GM18873 (cell line): Measurements from ENCODE around the gene TMEM95.

Experiments used
- ATAC-seq: cut with Tn5 transposase; IDR thresholded peaks from one replicate; pipeline ENCODE4 v1.9.1; 2021; ENCODE audit warnings: mild to moderate bottlenecking, moderate library complexity, moderate number of reproducible peaks; ENCODE audit not compliant: unreplicated experiment, low FRiP score

TMEM95 gene

GRCh38 chr17:7355053-7355452, at the start of gene TMEM95:
Gene TMEM95 (plus strand): TSS chr17:7355156. CDS start chr17:7355205, 49 bp downstream.
- ATAC-seq = no peak

- peak; percentile 61 for ATAC-seq
Observed at GRCh38 chr17:7306911-7307685, 47.9 kb upstream of the TMEM95 start, which contains the start of gene EIF5A. Gene EIF5A (plus strand): TSS chr17:7307628. CDS start chr17:7309636, 2,008 bp downstream.

GRCh38 chr17:7307686-7308624, 47.0 kb upstream of the TMEM95 start:
- ATAC-seq = no peak

- no peak for ATAC-seq
Observed at GRCh38 chr17:7308625-7309433, 46.1 kb upstream of the TMEM95 start.

GRCh38 chr17:7309628-7310027, 45.3 kb upstream of the TMEM95 start:
- no peak for ATAC-seq

- ATAC-seq = no peak
Observed at GRCh38 chr17:7311110-7311705, 43.7 kb upstream of the TMEM95 start.

DNA sequence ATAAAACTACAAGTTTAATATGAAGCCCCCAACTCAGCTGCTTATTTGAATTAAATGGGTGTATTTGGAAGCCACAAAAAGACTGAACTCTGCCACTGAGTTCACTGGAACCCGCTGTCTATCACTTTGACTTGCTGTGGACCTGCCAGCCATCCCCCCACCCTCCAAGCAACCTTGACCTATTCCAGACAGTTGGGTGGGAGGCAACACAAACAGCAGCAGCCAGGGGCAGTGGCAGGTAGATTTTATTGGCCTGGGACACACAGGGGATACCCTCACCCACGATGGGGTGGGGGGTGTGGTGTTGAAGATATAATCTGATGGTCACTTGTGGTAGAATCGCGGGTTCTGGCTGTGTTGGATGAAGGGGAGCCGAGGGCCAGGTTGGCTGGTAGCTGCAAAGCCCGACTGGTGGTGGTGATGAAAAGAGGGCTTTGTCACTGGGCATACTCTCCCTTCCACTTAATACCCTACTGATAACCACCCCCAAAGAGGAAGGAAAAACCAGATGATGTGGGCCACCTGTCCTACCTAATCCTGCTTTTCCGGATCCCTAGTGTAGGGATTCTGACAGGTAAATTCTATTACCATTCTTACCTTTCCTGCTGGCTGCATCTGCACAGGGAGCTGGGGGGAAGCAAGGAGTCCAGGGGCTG, 42.4 kb upstream of the TMEM95 start:
- ATAC-seq = no peak

DNA sequence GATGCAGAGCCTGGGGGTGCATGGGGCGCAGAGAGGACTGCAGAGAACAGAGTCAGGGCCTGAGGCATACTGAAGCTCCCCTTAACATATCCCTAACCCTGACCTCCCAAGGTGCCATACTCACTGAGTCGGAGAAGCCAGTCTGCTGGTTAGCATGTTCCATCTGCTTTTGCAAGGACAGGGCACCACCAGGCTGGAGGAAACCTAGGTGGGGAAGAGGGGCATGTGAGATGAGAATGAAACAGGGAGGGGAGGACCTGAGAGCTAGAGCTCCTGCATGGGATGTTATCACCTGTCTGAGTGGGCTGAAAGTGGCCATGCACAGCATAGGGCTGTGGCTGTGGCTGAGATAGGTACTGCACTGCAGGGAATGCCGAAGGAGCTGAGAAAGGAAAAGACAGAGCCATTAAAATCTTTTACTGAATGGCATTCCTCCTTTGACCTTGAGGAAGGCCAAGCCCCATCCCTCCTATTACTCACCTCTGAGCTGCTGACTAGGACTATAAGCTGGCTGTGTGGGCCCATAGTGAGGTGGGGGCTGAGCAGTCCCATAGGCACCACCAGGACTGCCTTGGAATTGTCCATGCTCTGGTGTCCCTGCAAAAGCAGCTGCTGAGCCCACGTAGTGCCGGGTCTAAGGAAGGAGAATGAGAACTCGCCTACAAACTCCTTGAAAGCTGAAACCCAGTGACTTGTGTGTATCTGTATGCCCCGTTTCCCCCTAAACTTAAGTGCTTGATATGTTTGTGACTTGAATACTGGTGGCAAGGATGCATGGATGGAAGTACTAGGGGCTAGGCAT, 41.7 kb upstream of the TMEM95 start:
- no peak for ATAC-seq

DNA sequence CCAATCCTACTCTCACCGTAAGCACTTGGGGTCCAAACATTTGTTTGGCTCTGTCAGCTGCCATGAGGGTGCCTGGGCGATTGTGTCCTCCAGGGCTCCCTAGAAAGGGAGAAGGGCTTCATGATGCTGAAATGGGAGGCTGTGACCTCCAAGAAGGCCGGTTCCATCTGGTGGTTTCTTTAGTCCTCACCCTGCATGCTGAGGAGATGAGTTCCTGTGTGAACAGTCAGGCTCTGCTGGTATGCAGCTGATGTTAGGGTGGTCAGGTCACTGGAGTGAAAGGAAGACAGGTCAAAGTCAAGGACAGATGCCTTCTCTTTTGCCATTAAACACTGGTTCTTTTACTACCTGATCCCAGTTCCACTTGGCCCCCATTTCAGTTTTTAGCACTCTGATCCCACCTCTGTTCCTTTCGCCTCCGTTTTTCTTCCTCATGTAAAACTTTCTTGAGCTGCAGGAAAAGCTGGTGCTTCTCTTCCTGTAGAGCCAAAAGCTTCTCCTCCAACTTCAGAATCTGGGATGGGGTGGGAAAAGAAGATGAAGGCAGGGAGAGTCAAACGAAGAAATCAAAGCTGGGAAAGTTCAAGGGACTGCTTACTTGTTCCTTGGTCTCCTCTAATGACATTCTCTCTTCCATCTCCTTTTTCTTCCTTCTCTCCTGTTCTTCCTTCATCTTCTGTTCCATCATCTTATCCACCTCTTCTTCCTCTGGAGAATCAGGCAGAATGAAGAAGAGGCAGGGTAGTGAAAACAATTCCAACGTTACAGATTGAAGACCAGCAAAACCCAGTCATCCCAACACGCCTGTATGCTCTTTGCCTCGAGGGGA, 40.9 kb upstream of the TMEM95 start:
- no peak for ATAC-seq

DNA sequence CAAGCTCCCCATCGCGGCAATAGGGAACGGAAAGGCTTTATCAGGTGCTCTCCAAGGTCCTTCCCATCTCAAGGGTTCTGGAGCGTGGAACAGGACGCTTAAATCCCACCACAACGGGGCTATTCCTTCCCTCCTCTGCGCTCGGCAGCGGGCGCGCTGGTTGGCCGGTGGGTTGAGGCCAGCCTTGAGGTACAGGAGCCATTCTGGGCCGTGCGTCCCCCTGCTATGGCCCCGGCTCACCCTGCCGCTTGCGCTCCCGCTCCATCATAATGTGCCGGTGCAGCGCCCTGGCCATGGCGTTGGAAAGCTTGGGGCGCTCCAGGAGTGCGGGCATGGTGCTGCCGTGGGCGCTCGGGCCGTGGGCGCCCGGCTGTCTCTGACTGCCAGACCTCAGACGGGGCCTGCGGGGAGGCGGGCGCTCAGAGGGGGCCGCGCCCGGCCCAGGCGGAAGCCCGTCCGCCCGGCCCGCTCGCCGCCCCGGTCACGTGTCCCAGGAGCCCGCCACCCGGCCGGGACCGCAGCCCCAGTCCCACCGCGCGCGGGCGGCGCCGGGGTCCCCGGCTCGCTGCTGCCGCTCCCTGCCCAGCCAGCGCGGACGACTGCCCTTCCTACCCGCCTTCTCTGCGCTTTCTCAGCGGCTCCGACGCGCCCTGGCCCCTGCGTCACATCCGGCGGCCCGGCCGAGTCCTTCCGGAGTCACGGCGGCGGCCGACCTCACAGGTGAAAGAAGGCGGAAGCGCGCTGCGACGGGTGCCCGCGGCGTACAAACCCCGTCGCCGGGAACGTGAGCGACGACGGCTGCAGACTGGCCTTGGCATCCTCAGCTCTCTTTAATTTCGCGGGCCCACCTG, 40.0 kb upstream of the TMEM95 start, which contains the start of gene GPS2:
Gene GPS2, minus strand, starts transcription at position 642 of the 851 bp plus-strand sequence. Its CDS starts 308 bp downstream, at position 334.
- ATAC-seq = peak; percentile 41

DNA sequence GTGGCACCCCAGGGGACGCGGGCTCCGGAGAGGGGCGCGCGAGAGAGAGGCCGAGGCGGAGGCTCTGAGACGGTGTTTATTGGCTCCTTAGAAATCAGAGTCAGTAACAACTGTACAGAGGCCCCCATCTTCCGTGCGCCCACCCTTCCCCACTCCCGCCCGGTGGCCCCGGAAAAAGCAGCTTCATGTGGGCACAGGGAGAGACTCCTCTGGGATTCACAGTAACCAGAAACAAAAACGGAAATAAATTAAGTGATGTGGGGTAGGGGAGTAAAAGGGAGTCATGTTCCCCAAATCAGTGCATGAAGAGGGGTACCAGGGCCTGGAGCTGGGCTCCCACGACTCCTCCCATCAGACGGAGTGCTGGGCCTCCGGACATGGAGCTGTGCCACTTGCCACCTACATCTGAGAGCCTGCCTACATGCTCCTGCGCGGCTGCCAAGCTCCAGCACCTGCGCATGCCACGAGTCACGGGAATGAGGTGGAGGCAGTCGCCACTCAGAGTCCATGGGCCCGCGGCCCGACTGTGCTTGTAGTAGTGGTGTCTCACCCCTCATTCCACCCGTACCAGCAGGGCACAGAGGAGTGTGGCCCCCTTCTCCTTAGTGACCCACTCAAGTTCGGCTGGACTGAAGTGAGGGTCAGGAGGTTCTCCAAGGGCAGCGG, 39.3 kb upstream of the TMEM95 start:
- ATAC-seq = peak; percentile 5

GRCh38 chr17:7317161-7317803, 37.7 kb upstream of the TMEM95 start:
- ATAC-seq = no peak

DNA sequence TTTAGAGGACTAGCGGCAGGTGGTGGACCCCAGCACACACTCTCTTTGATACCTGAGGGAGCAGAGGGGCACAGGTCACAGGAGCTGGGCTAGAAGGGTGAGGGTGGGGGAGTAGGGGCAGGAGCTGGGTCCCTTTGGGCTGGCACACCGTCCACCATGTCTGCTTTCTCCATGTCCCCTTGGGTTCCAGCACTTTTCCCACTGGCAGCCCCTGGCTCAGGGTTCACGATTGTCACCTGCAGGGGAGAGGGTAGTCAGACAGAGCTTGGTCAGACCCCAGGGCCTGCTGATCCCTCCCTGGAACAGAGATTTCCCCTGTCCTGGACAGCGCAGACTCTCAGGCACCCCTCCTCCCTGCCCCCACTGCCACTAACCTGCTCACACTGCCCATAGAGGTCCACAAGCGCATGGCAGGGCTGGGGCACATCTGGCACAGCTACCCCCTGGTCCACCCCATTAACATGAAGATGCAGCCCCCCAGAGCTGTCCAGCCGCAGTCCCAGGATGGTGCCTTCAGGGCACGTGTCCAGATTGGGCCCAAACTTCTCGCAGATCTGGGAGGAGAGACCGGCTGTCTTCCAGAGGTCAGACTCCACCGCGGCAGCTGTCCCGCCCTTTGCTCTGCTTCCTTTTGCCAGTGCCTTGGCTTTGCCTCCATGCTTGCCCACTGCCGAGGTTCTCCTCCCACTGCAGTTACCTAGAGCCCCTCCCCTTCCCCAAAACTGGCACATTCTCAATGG, 36.7 kb upstream of the TMEM95 start:
- ATAC-seq = no peak

- no peak for ATAC-seq
Observed at GRCh38 chr17:7321466-7321865, 33.5 kb upstream of the TMEM95 start.

DNA sequence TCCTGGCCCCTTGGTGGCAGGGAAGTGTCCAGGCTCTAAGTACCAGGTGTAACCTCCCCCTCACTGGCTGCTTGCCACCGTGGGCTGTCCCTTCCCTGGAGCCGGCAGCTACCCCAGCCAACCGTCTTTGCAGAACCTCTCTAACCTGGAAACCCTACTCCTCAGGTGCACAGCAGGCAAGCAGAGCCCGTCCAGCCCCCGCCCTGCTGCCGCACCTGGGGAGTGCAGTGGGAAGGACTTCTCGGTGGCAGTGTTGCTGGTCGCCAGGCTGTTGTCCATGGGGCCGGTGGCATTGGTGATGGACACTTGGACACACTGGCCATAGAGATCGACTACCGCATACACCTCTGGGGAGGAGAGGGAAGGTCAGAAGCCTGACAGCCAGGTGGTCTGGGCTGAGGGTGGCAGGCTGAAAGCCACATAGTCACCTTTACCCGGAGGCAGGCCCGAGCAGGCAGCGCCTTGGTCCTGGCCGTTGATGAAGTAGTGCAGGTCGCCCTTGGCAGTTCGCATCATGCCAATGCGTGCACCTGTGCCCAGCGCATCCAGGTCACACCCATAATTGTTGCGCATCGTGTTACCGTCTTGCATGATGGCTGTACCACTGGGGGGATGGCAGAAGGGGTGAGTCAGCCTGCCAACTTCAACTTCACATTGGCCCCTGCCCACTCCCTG, 32.3 kb upstream of the TMEM95 start:
- ATAC-seq = no peak
